HCT116 (cell line): ENCODE measurements around the gene ITGA11. TPM values are rescaled to one million over a fixed set of nuclear protein-coding genes. Genes with fewer than 3 reads are reported as not detected.

Experiments used
- ATAC-seq: fragments of 200-7000 bp; cut with Tn5 transposase; 2 replicates; pipeline ENCODE4 v1.9.1; 2020; ENCODE audit warnings: mild to moderate bottlenecking, moderate library complexity
- BruUV-seq: library from RNA; stranded (reverse); fragments of 400-500 nt; replicated peaks from 2 replicates; lab custom pipeline; 2021; lab: Mats Ljungman, UMichigan
- CTCF ChIA-PET: fragments of 300-600 bp; sonication (Branson Sonifier 250); formaldehyde crosslinking; loops from one replicate; lab custom pipeline; 2021; ENCODE audit warnings: antibody characterized with exemption; lab: Charles Lee
- POLR2A ChIA-PET: fragments of 300-600, 350-600 bp; sonication (Branson Sonifier 250); formaldehyde crosslinking; loops from one replicate; lab custom pipeline; 2021; ENCODE audit warnings: antibody characterized with exemption; lab: Charles Lee
- RAD21 ChIA-PET, 2 experiments: fragments of 300-600 bp; sonication (Branson Sonifier 250); formaldehyde crosslinking; loops; one replicate each; lab custom pipeline; 2023; ENCODE audit warnings: low total read pairs in 2 of 2; ENCODE audit not compliant: uncharacterized antibody in 2 of 2, unreplicated experiment in 2 of 2, low non-redundant PET in 1 of 2; lab: Charles Lee
- DNase-seq: peaks from one replicate; pipeline ENCODE4 v3.0.0-alpha.2; 2010; ENCODE audit warnings: low read depth, low spot score
- H2AFZ ChIP-seq: fragments of 200-600 bp; shearing (Covaris generic), sonication (generic); 2 replicates; pipeline ENCODE4 v1.6.1; 2017; ENCODE audit warnings: low read depth, mixed run types, mixed read lengths, antibody characterized with exemption, low read length; ENCODE audit not compliant: poor library complexity, severe bottlenecking
- H3K27ac ChIP-seq: 2 replicates; pipeline ENCODE4 v1.5.1; 2012; ENCODE audit warnings: low read depth, low read length
- H3K27me3 ChIP-seq: fragments of 200-600 bp; sonication (generic); 2 replicates; pipeline ENCODE4 v1.6.1; 2016; ENCODE audit warnings: mixed run types, low read length, mixed read lengths; ENCODE audit not compliant: insufficient read depth
- H3K36me3 ChIP-seq, 2 experiments: fragments of 200-500 bp in 1 of 2; fragments of 200-600 bp in 1 of 2; sonication (Bioruptor generic) in 1 of 2; sonication (generic) in 1 of 2; 2 replicates each; pipeline versions ENCODE4 v1.5.1 to v1.6.1; 2014 to 2016; ENCODE audit warnings: low read length in 2 of 2, inconsistent platforms in 1 of 2, mixed read lengths in 1 of 2, mixed run types in 1 of 2; ENCODE audit not compliant: insufficient read depth in 2 of 2, control insufficient read depth in 1 of 2
- H3K4me1 ChIP-seq, 2 experiments: fragments of 200-600 bp in 1 of 2; sonication (generic) in 1 of 2; 2 replicates each; pipeline versions ENCODE4 v1.5.1 to v1.6.1; 2012 to 2017; ENCODE audit warnings: low read length in 2 of 2, inconsistent platforms in 1 of 2, mild to moderate bottlenecking in 1 of 2, mixed read lengths in 1 of 2, mixed run types in 1 of 2, moderate library complexity in 1 of 2; ENCODE audit not compliant: insufficient read depth in 2 of 2, control insufficient read depth in 1 of 2
- H3K4me2 ChIP-seq: fragments of 200-600 bp; sonication (generic); 2 replicates; pipeline ENCODE4 v1.6.1; 2017; ENCODE audit warnings: mixed run types, low read length, mixed read lengths
- H3K4me3 ChIP-seq, 2 experiments: fragments of 200-600 bp in 1 of 2; sonication (generic) in 1 of 2; replicated peaks in 1 of 2; 2 replicates each; pipeline ENCODE4 v1.5.1; 2011 to 2016; ENCODE audit warnings: low read length in 2 of 2, control low read depth in 1 of 2, low read depth in 1 of 2, mild to moderate bottlenecking in 1 of 2, mixed read lengths in 1 of 2, mixed run types in 1 of 2
- H3K79me2 ChIP-seq: fragments of 200-600 bp; sonication (generic); 2 replicates; pipeline ENCODE4 v1.6.1; 2017; ENCODE audit warnings: mild to moderate bottlenecking, mixed run types, low read length, moderate library complexity, mixed read lengths; ENCODE audit not compliant: insufficient read depth
- H3K9ac ChIP-seq: fragments of 200-600 bp; sonication (generic); 2 replicates; pipeline ENCODE4 v1.6.1; 2016; ENCODE audit warnings: low read length, mixed read lengths
- H3K9me2 ChIP-seq: fragments of 200-600 bp; sonication (generic), shearing (Covaris generic); 2 replicates; pipeline ENCODE4 v1.6.1; 2017; ENCODE audit warnings: mixed run types, mild to moderate bottlenecking, moderate library complexity; ENCODE audit not compliant: insufficient read depth
- H3K9me3 ChIP-seq, 2 experiments: fragments of 200-500 bp in 1 of 2; fragments of 200-600 bp in 1 of 2; sonication (Bioruptor generic) in 1 of 2; sonication (generic) in 1 of 2; 2 replicates each; pipeline ENCODE4 v1.6.1; 2014 to 2017; ENCODE audit warnings: low read length in 2 of 2, mixed read lengths in 2 of 2, inconsistent platforms in 1 of 2, low read depth in 1 of 2, mild to moderate bottlenecking in 1 of 2, mixed run types in 1 of 2, moderate library complexity in 1 of 2; ENCODE audit not compliant: control insufficient read depth in 1 of 2, insufficient read depth in 1 of 2
- H4K20me1 ChIP-seq: fragments of 200-600 bp; sonication (generic), shearing (Covaris generic); 2 replicates; pipeline ENCODE4 v1.6.1; 2017; ENCODE audit warnings: mixed run types, mild to moderate bottlenecking, moderate library complexity; ENCODE audit not compliant: insufficient read depth
- ATF3 ChIP-seq: IDR thresholded peaks from 2 replicates; pipeline ENCODE4 v1.6.1; 2012
- CBX3 ChIP-seq: IDR thresholded peaks from 2 replicates; pipeline ENCODE4 v1.6.1; 2012; ENCODE audit warnings: low read depth
- CEBPB ChIP-seq: IDR thresholded peaks from 2 replicates; pipeline ENCODE4 v1.6.1; 2012; ENCODE audit warnings: low read depth
- CTCF ChIP-seq, 3 experiments: fragments of 200-600 bp in 1 of 3; sonication (generic) in 1 of 3; IDR thresholded peaks in 2 of 3; conservative IDR thresholded peaks in 1 of 3; 2 replicates each; pipeline ENCODE4 v1.5.1; 2012 to 2017; ENCODE audit warnings: low read depth in 2 of 3, low read length in 2 of 3, antibody characterized with exemption in 1 of 3, borderline replicate concordance in 1 of 3, control low read depth in 1 of 3, mild to moderate bottlenecking in 1 of 3, mixed read lengths in 1 of 3, mixed run types in 1 of 3, moderate library complexity in 1 of 3; ENCODE audit not compliant: insufficient read depth in 1 of 3
- EGR1 ChIP-seq: IDR thresholded peaks from 2 replicates; pipeline ENCODE4 v1.6.1; 2012; ENCODE audit warnings: low read depth
- ELF1 ChIP-seq: IDR thresholded peaks from 2 replicates; pipeline ENCODE4 v1.6.1; 2012; ENCODE audit warnings: low read depth, borderline replicate concordance
- EZH2 ChIP-seq: fragments of 200-600 bp; sonication (generic); IDR thresholded peaks from 2 replicates; pipeline ENCODE4 v1.6.1; 2017; ENCODE audit warnings: antibody characterized with exemption, mixed run types
- EZH2phosphoT487 ChIP-seq: fragments of 200-600 bp; IDR thresholded peaks from 2 replicates; pipeline ENCODE4 v1.6.1; 2018; ENCODE audit warnings: antibody characterized with exemption, borderline replicate concordance
- FOSL1 ChIP-seq: IDR thresholded peaks from 2 replicates; pipeline ENCODE4 v1.6.1; 2012; ENCODE audit warnings: low read depth
- JUND ChIP-seq: IDR thresholded peaks from 2 replicates; pipeline ENCODE4 v1.6.1; 2012
- MAX ChIP-seq: IDR thresholded peaks from 2 replicates; pipeline ENCODE4 v1.6.1; 2012
- POLR2A ChIP-seq: IDR thresholded peaks from 2 replicates; pipeline ENCODE4 v1.7.0; 2011; ENCODE audit warnings: borderline replicate concordance; ENCODE audit not compliant: insufficient read depth, insufficient read length; ENCODE audit errors: extremely low read depth
- POLR2AphosphoS5 ChIP-seq: IDR thresholded peaks from 2 replicates; pipeline ENCODE4 v1.6.1; 2011; ENCODE audit warnings: mild to moderate bottlenecking, low read depth, low read length, moderate library complexity
- RAD21 ChIP-seq: IDR thresholded peaks from 2 replicates; pipeline ENCODE4 v1.6.1; 2012; ENCODE audit warnings: low read depth, mild to moderate bottlenecking
- REST ChIP-seq: IDR thresholded peaks from 2 replicates; pipeline ENCODE4 v1.6.1; 2012; ENCODE audit warnings: low read depth
- SP1 ChIP-seq: IDR thresholded peaks from 2 replicates; pipeline ENCODE4 v1.6.1; 2012; ENCODE audit warnings: low read depth
- TCF7L2 ChIP-seq: IDR thresholded peaks from 2 replicates; pipeline ENCODE4 v1.7.0; 2011; ENCODE audit warnings: borderline replicate concordance, inconsistent platforms; ENCODE audit not compliant: insufficient read depth, insufficient read length; ENCODE audit errors: extremely low read depth
- YY1 ChIP-seq: IDR thresholded peaks from 2 replicates; pipeline ENCODE4 v1.6.1; 2011; ENCODE audit warnings: low read length, low read depth, moderate library complexity, mild to moderate bottlenecking; ENCODE audit not compliant: insufficient replicate concordance; ENCODE audit errors: extremely low read depth
- ZBTB33 ChIP-seq: IDR thresholded peaks from 2 replicates; pipeline ENCODE4 v1.6.1; 2011; ENCODE audit warnings: mild to moderate bottlenecking, low read length, moderate library complexity; ENCODE audit not compliant: insufficient replicate concordance; ENCODE audit errors: extremely low read depth
- intact Hi-C: fragments of 100-400 bp; cut with micrococcal nuclease; formaldehyde crosslinking; loops from 2 replicates; pipeline ENCODE4 v1.10.0; 2022
- total RNA-seq: library from RNA; stranded (reverse); gene quantifications from one replicate; pipeline ENCODE4 v1.2.1, GENCODE V29; 2021; ENCODE audit not compliant: unreplicated experiment

The ITGA11 gene
- total RNA-seq, 1 experiment from 2014 or later: not detected

GRCh38 chr15:68365140-68365745 lies 66.7 kb downstream of the ITGA11 start:
- ATAC-seq (no peak), DNase-seq (no peak)
- CTCF ChIA-PET: no interaction called here
- no peaks in the 10 kb centered on the region for H3K4me1 ChIP-seq
- H3K27ac ChIP-seq: no peak overlapping the region
- no peaks in the 10 kb centered on the region for H3K36me3 ChIP-seq
- POLR2A ChIA-PET: no interaction called here
- RAD21 ChIA-PET: no interaction called here
- BruUV-seq: no TSS peak
- no peak overlapping the region for H3K9ac ChIP-seq
- H3K27me3 ChIP-seq: no peaks in the 10 kb centered on the region; the same call in 1 of the 2 replicates
- H4K20me1 ChIP-seq: no peaks in the 10 kb centered on the region
- H3K4me2 ChIP-seq: no peak overlapping the region
- H3K4me3 ChIP-seq: no peak overlapping the region
- no peaks in the 10 kb centered on the region for H3K9me3 ChIP-seq
- no peak overlapping the region for H2AFZ ChIP-seq
- H3K9me2 ChIP-seq: no peaks in the 10 kb centered on the region
- no peaks in the 10 kb centered on the region for H3K79me2 ChIP-seq
- TF ChIP-seq FOSL1 (no peak), TCF7L2 (no peak), RAD21 (no peak), CTCF (IDR thresholded peaks at IDR 0.05 in 2 of 3, conservative IDR thresholded peaks at IDR 0.05 in 1 of 3; ENCODE audit: borderline replicate concordance in 1 of 3, insufficient read depth in 1 of 3, low read depth in 2 of 3, low read length in 2 of 3) (no peak), POLR2AphosphoS5 (no peak), ZBTB33 (no peak), POLR2A (no peak), MAX (no peak), EGR1 (no peak), CBX3 (no peak), REST (no peak), EZH2phosphoT487 (no peak), ATF3 (no peak), EZH2 (no peak), ELF1 (no peak), CEBPB (no peak), JUND (no peak), SP1 (no peak), YY1 (no peak)
- intact Hi-C loops: no loop called here
